T-helper 1 cell treated with Interleukin-12 subunit alpha and Interleukin-12 subunit beta and Interleukin-4 antibody, amounts not matched to agents 30 μg/mL and 1 μg/mL, for 36 hours (primary cell): ENCODE measurements around the gene OR2T11.

Experiments
- H3K27ac Mint-ChIP-seq: one replicate; pipeline ENCODE4 v1.8.0; 2021; ENCODE audit warnings: mild to moderate bottlenecking, mixed read lengths
- H3K27me3 Mint-ChIP-seq: one replicate; pipeline ENCODE4 v1.8.0; 2021; ENCODE audit warnings: low read depth, mixed read lengths
- H3K36me3 Mint-ChIP-seq: one replicate; pipeline ENCODE4 v1.8.0; 2021; ENCODE audit warnings: low read depth, mixed read lengths
- H3K4me1 Mint-ChIP-seq: one replicate; pipeline ENCODE4 v1.8.0; 2021; ENCODE audit warnings: low read depth, mixed read lengths
- H3K4me3 Mint-ChIP-seq: one replicate; pipeline ENCODE4 v1.8.0; 2021; ENCODE audit warnings: mild to moderate bottlenecking, moderate library complexity, mixed read lengths
- H3K9me3 Mint-ChIP-seq: one replicate; pipeline ENCODE4 v1.8.0; 2021; ENCODE audit warnings: mixed read lengths

The OR2T11 gene

DNA sequence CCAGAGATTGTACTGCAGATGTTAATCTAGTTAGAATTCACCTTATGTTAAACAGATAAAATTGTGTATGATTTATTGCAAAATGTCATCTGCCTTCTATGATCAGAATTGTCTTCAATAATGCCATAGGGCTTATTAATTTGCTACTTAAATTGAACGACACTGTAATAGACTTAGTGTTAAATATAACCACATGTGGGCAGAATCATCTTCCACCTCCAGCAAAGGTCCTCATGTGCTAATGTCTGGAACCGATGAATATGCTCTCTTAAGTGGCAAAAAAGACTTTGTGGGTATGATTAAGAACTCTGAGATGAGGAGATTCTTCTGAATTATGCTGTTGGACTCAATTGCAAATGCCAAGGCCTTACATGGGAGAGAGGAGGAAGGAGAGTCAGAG lies 4.3 kb downstream of the OR2T11 start:
- no peaks in the 10 kb centered on the region for H3K9me3 Mint-ChIP-seq
- no peak overlapping the region for H3K27ac Mint-ChIP-seq
- no peak overlapping the region for H3K4me3 Mint-ChIP-seq
- H3K36me3 Mint-ChIP-seq = no peaks in the 10 kb centered on the region
- no peaks in the 10 kb centered on the region for H3K4me1 Mint-ChIP-seq
- peaks cover 5% of the 10 kb centered on the region for H3K27me3 Mint-ChIP-seq

- no peak overlapping the region for H3K27ac Mint-ChIP-seq
- H3K4me3 Mint-ChIP-seq = no peak overlapping the region
- H3K4me1 Mint-ChIP-seq = no peaks in the 10 kb centered on the region
- H3K9me3 Mint-ChIP-seq = no peaks in the 10 kb centered on the region
- no peaks in the 10 kb centered on the region for H3K36me3 Mint-ChIP-seq
- peaks cover 5% of the 10 kb centered on the region for H3K27me3 Mint-ChIP-seq
These were observed 6.7 kb downstream of the OR2T11 start for GRCh38 chr1:248627971-248628844.

DNA sequence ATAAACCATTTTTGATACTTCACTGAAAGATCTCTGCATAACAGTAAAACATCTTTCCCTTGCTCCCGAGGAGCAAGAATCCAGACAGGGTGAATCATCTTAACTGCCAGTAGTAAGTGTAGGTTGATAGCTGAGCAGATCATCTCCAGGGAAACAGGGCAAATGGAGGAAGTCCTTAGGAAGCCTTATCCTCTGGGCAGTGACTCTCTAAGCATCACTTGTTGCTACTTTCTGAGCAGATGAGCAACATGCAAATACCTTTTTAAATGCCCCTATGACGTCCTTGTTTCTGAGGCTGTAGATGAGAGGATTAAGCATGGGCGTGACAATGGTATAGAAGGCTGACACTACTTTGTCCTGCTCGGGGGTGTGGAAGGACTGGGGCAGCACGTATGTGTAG lies 8.9 kb downstream of the OR2T11 start:
- no peak overlapping the region for H3K4me3 Mint-ChIP-seq
- no peak overlapping the region for H3K27ac Mint-ChIP-seq
- H3K9me3 Mint-ChIP-seq = no peaks in the 10 kb centered on the region
- H3K4me1 Mint-ChIP-seq = no peaks in the 10 kb centered on the region
- H3K36me3 Mint-ChIP-seq = no peaks in the 10 kb centered on the region
- peaks cover 5% of the 10 kb centered on the region for H3K27me3 Mint-ChIP-seq

DNA sequence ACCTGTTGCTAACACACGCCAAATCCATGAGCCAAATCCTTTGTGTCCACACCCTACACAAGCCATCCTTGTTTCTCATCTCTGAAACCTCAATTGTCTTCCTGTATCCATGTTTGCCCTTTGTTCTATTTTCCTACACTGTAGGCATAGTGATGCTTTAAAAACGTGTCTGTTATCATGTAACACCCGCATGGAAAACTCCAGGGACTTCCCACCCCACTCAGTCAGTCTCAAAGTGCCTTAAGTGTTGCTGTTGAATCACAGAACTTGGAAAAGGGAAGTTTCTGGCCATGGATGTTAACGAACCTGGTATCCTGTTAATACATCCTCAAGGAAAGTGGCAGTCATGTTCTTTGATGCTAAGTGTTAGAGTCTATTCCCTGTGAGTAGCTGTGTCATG lies 9.7 kb downstream of the OR2T11 start:
- no peaks in the 10 kb centered on the region for H3K36me3 Mint-ChIP-seq
- H3K4me1 Mint-ChIP-seq = no peaks in the 10 kb centered on the region
- no peak overlapping the region for H3K4me3 Mint-ChIP-seq
- no peaks in the 10 kb centered on the region for H3K9me3 Mint-ChIP-seq
- H3K27ac Mint-ChIP-seq = no peak overlapping the region
- H3K27me3 Mint-ChIP-seq = peaks cover 5% of the 10 kb centered on the region

DNA sequence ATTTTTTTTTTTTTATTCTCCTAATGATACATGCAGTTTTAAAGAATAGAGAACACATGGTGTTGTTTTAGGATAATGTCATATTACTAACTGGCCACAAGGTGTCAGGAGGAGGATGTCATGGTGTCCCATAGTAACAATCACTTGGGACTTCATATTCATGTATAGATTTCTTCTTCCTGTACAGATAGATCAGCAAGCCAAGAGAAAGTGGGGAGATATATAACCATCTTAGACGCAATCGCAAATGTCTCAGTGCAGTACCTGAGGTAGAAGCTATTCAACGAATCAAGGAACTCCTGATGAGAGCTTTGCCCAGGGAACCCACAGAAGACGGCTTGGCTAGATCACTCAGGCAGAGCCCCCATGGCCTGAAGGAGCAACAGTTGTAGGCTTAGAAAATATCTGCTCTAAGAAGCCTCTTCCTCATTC lies 12.3 kb downstream of the OR2T11 start:
- Mint-ChIP-seq H3K27me3 (no peaks in the 10 kb centered on the region), H3K36me3 (no peaks in the 10 kb centered on the region), H3K27ac (no peak overlapping the region), H3K9me3 (no peaks in the 10 kb centered on the region), H3K4me3 (no peak overlapping the region), H3K4me1 (no peaks in the 10 kb centered on the region)

DNA sequence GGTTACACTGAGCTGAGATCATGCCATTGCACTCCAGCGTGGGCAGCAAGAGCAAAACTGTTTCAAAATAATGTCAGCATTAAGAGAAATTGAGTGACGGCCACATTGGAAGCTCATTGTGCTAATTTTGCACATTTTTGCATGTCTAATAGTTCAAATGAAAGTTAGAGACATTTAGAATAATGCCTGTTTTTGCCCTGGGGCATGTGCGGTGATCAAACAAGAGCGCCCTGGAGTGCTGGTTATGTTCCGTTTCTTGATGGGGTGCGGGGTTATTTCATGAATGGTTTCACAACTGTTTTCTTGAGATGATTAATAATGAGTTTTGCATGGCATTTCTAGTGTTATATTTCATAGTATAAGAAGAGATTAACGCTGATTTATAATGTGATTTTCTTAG lies 13.1 kb downstream of the OR2T11 start:
- Mint-ChIP-seq H3K27ac (no peak overlapping the region), H3K4me3 (no peak overlapping the region), H3K36me3 (no peaks in the 10 kb centered on the region), H3K27me3 (no peaks in the 10 kb centered on the region), H3K9me3 (no peaks in the 10 kb centered on the region), H3K4me1 (no peaks in the 10 kb centered on the region)

DNA sequence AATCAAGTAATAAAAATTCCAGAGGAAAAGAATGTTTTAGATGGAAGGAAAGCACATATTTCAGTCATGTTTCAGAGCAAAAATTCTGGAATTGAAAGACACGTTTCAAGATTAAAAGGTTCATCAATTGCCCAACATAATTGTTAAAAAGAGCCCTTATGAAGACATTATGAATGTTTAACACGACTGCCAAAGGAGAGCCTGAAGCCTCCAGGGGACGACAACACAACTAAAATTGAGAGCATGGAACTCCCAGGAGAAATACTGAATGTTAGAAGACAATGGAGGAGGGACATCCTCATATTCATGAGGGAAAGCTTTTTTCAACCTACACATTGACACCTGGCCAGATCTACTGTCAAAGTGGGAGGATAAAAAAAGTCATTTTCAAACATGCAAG lies 16.0 kb downstream of the OR2T11 start:
- H3K27me3 Mint-ChIP-seq = no peaks in the 10 kb centered on the region
- H3K4me1 Mint-ChIP-seq = no peaks in the 10 kb centered on the region
- no peaks in the 10 kb centered on the region for H3K36me3 Mint-ChIP-seq
- H3K9me3 Mint-ChIP-seq = no peaks in the 10 kb centered on the region
- H3K4me3 Mint-ChIP-seq = no peak overlapping the region
- no peak overlapping the region for H3K27ac Mint-ChIP-seq

GRCh38 chr1:248618119-248618518 lies 16.8 kb downstream of the OR2T11 start:
- no peak overlapping the region for H3K4me3 Mint-ChIP-seq
- H3K4me1 Mint-ChIP-seq = no peaks in the 10 kb centered on the region
- no peaks in the 10 kb centered on the region for H3K9me3 Mint-ChIP-seq
- H3K36me3 Mint-ChIP-seq = no peaks in the 10 kb centered on the region
- no peak overlapping the region for H3K27ac Mint-ChIP-seq
- no peaks in the 10 kb centered on the region for H3K27me3 Mint-ChIP-seq

DNA sequence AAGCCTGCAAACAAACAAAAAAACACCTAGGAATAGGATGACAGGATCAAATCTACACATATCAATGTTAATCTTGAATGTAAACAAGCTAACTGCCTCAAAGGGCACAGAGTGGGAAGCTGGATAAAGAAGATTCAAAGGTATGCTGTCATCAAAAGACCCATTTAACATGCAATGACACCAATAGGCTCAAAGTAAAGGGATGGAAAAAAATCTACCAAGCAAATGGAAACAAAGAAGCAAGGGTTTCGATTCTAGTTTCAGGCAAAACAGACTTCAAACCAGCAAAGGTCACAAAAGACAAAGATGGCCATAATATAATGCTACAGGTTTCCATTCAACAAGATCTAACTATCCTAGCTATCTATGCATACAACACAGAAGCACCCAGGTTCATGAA lies 21.1 kb downstream of the OR2T11 start:
- Mint-ChIP-seq H3K36me3 (no peaks in the 10 kb centered on the region), H3K27me3 (no peaks in the 10 kb centered on the region), H3K27ac (no peak overlapping the region), H3K9me3 (no peaks in the 10 kb centered on the region), H3K4me1 (no peaks in the 10 kb centered on the region), H3K4me3 (no peak overlapping the region)

DNA sequence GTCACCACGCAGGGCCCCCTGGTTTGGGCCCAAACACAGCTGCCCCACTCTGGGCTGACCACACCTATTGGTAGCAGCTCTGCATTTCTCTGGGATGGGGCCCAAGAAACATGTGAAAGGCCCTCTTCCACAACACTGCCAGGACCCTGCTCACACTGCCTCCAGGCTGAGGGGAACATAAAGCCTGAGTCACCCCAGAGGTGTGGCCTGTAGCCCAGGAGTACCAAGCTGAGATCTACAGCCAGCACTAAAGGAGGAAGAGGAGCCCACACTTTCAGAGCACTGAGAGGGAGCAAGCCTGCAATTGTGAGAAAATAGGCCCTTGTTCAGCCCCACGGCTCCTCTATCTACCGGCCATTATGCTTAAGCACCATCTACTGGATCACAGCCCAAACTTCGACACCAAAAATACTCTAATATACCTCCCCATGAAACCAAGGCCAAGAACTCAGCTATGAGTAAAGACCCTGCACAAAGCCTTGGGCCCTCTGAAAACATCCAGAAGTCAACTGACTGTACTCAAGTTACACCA lies 22.9 kb downstream of the OR2T11 start:
- Mint-ChIP-seq H3K9me3 (no peaks in the 10 kb centered on the region), H3K27me3 (no peaks in the 10 kb centered on the region), H3K27ac (no peak overlapping the region), H3K4me1 (no peaks in the 10 kb centered on the region), H3K36me3 (no peaks in the 10 kb centered on the region), H3K4me3 (no peak overlapping the region)

GRCh38 chr1:248610301-248610700 lies 24.6 kb downstream of the OR2T11 start:
- Mint-ChIP-seq H3K36me3 (no peaks in the 10 kb centered on the region), H3K4me3 (no peak overlapping the region), H3K4me1 (no peaks in the 10 kb centered on the region), H3K27ac (no peak overlapping the region), H3K9me3 (no peaks in the 10 kb centered on the region), H3K27me3 (no peaks in the 10 kb centered on the region)

DNA sequence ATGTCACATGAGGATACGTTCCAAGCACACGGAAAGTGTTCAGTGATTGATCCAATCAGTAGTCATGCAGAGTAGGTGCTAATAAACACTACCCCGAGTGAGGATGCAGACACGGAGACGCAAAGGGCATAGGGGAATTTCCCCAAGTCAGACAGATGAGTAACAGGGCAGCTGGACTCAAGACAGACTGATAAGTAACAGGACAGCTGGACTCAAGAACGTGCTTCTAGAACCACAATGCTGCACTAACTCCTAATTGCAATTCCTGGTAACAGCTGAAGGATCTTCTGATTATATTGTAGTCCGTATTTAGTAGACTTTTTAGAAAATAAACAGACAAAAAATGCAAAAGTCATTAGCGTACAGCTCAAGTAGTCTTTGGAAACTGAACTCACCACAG lies 35.5 kb downstream of the OR2T11 start:
- H3K27ac Mint-ChIP-seq = no peak overlapping the region
- H3K9me3 Mint-ChIP-seq = no peaks in the 10 kb centered on the region

GRCh38 chr1:248597589-248597988 lies 37.3 kb downstream of the OR2T11 start, which contains the start of gene OR2T10:
Gene OR2T10, minus strand, starts transcription at chr1:248597700. Its CDS starts 3,932 bp downstream, at chr1:248593768.
- Mint-ChIP-seq H3K27ac (no peak within 1 kb of the TSS), H3K9me3 (no peaks in the 10 kb centered on the region), H3K4me3 (no peak within 1 kb of the TSS), H3K27me3 (no peaks in the 10 kb centered on the region), H3K4me1 (peaks cover 1% of the 10 kb centered on the region), H3K36me3 (no peaks in the 10 kb centered on the region)

More for the DNA sequence above, 35.5 kb downstream of the OR2T11 start:
- H3K27me3 Mint-ChIP-seq = no peaks in the 10 kb centered on the region
- peaks cover 1% of the 10 kb centered on the region for H3K4me1 Mint-ChIP-seq
- no peak overlapping the region for H3K4me3 Mint-ChIP-seq
- H3K36me3 Mint-ChIP-seq = no peaks in the 10 kb centered on the region

- no peaks in the 10 kb centered on the region for H3K36me3 Mint-ChIP-seq
- no peaks in the 10 kb centered on the region for H3K27me3 Mint-ChIP-seq
- H3K9me3 Mint-ChIP-seq = no peaks in the 10 kb centered on the region
- peaks cover 1% of the 10 kb centered on the region for H3K4me1 Mint-ChIP-seq
- H3K4me3 Mint-ChIP-seq = no peak overlapping the region
- no peak overlapping the region for H3K27ac Mint-ChIP-seq
These were observed 38.3 kb downstream of the OR2T11 start for GRCh38 chr1:248596615-248597014.

GRCh38 chr1:248593226-248593625 lies 41.7 kb downstream of the OR2T11 start:
- Mint-ChIP-seq H3K36me3 (no peaks in the 10 kb centered on the region), H3K4me3 (no peak overlapping the region), H3K27ac (no peak overlapping the region), H3K9me3 (no peaks in the 10 kb centered on the region), H3K4me1 (peaks cover 1% of the 10 kb centered on the region), H3K27me3 (no peaks in the 10 kb centered on the region)
